ENCODE data around the gene AUNIP.

- TF ChIP-seq, protein P1, sequence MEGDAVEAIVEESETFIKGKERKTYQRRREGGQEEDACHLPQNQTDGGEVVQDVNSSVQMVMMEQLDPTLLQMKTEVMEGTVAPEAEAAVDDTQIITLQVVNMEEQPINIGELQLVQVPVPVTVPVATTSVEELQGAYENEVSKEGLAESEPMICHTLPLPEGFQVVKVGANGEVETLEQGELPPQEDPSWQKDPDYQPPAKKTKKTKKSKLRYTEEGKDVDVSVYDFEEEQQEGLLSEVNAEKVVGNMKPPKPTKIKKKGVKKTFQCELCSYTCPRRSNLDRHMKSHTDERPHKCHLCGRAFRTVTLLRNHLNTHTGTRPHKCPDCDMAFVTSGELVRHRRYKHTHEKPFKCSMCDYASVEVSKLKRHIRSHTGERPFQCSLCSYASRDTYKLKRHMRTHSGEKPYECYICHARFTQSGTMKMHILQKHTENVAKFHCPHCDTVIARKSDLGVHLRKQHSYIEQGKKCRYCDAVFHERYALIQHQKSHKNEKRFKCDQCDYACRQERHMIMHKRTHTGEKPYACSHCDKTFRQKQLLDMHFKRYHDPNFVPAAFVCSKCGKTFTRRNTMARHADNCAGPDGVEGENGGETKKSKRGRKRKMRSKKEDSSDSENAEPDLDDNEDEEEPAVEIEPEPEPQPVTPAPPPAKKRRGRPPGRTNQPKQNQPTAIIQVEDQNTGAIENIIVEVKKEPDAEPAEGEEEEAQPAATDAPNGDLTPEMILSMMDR (IDR thresholded peaks at IDR 0.05; ENCODE audit: insufficient read depth, low read length) = no peak
- TF ChIP-seq POLR2AphosphoS5 (IDR thresholded peaks at IDR 0.05; ENCODE audit: low read depth) (no peak), SPI1 (IDR thresholded peaks at IDR 0.05; ENCODE audit: borderline replicate concordance, low read depth) (no peak), REST (IDR thresholded peaks at IDR 0.05; ENCODE audit: insufficient replicate concordance, low read depth) (no peak)
These were observed 59.1 kb downstream of the AUNIP start, which contains the start of gene SELENON for GRCh38 chr1:25799935-25800702.
